Activated T-cell treated with anti-CD3 and anti-CD28 coated beads, Interleukin-2, amount 50 U/mL, for 72 hours (primary cell): Measurements from ENCODE around the gene ZC3H15. TPM values are rescaled to one million over a fixed set of nuclear protein-coding genes. Genes with fewer than 3 reads are reported as not detected.
"Not testable (repeated sequence)": the region's sequence is repeated elsewhere in the genome, so short reads cannot be mapped to it uniquely, and the experiment has no call there.

ENCODE experiments used
- ATAC-seq, 2 donors: fragments of 150-1000 bp; cut with Tn5 transposase; replicated peaks in 1 of 2; 2 replicates each; pipeline ENCODE4 v1.10.0; 2021; ENCODE audit warnings: moderate library complexity in 2 of 2, mild to moderate bottlenecking in 1 of 2
- DNase-seq, 2 donors: peaks; one replicate each; pipeline ENCODE4 v3.0.0; 2021 to 2022; ENCODE audit warnings: mixed read lengths in 1 of 2
- H3K27ac Mint-ChIP-seq: one replicate; pipeline ENCODE4 v1.8.0; 2022; ENCODE audit warnings: mild to moderate bottlenecking, moderate library complexity, mixed read lengths
- H3K27me3 Mint-ChIP-seq: one replicate; pipeline ENCODE4 v1.8.0; 2022; ENCODE audit warnings: low read depth, mixed read lengths
- H3K36me3 Mint-ChIP-seq, 2 donors: one replicate each; pipeline ENCODE4 v1.8.0; 2022; ENCODE audit warnings: mixed read lengths in 2 of 2, mild to moderate bottlenecking in 1 of 2; ENCODE audit not compliant: insufficient read depth in 2 of 2
- H3K4me1 Mint-ChIP-seq: one replicate; pipeline ENCODE4 v1.8.0; 2022; ENCODE audit warnings: low read depth, mixed read lengths
- H3K4me3 Mint-ChIP-seq, 2 donors: one replicate each; pipeline ENCODE4 v1.8.0; 2022; ENCODE audit warnings: mild to moderate bottlenecking in 2 of 2, mixed read lengths in 2 of 2, moderate library complexity in 2 of 2
- H3K9me3 Mint-ChIP-seq, 2 donors: one replicate each; pipeline ENCODE4 v1.8.0; 2022; ENCODE audit warnings: mixed read lengths in 2 of 2
- total RNA-seq, 2 donors: library from RNA; stranded (reverse); gene quantifications; one replicate each; pipeline ENCODE4 v1.2.3, GENCODE V29; 2022

The ZC3H15 gene
- total RNA-seq, 2 donors from 2014 or later = 71.8 to 76.0 TPM

DNA sequence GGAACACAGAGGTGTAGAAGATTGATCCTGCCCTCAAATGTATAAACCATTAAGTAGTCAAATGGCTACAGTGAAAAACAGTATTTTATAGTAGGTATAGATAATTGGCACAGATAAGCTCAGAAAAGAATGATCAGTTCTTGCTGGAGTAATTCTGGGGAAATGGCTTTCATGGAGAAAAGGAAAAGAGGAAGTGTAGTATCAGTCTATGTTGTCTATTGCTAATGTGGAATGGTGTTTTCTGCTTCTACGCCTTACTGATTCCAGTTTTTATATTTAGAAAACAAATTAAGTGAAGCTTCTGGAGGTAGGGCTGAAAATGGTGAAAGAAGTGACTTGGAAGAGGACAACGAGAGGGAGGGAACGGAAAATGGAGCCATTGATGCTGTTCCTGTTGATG, 22.2 kb downstream of the ZC3H15 start:
- DNase-seq = no peak
- H3K4me3 Mint-ChIP-seq = no peak overlapping the region
- H3K27ac Mint-ChIP-seq = peak overlapping the region; percentile 57
- H3K27me3 Mint-ChIP-seq = no peaks in the 10 kb centered on the region
- H3K9me3 Mint-ChIP-seq = no peaks in the 10 kb centered on the region
- H3K36me3 Mint-ChIP-seq = peaks cover 0 to 29% of the 10 kb centered on the region in 2 donors
- H3K4me1 Mint-ChIP-seq = no peaks in the 10 kb centered on the region
- no peak for ATAC-seq

DNA sequence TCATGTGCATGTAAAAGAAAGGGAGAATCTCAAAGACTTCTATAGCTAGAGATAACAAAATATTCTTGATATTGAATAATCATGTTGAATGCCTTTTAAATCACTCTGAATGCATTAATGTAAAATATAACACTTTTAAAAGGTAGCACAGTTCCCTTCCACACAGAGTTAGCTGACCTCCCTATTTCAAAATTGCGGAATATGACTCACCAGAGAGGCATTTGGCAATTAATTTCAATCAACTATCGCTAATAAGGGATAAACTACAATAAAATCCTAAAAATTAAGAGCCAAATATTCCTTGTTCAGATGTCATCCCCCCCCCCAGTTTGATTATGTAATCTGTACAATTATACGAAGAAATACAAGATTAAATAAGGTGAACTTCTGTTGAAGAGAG, 29.3 kb downstream of the ZC3H15 start:
- Mint-ChIP-seq H3K4me1 (no peaks in the 10 kb centered on the region), H3K4me3 (no peak overlapping the region), H3K27me3 (no peaks in the 10 kb centered on the region), H3K9me3 (no peaks in the 10 kb centered on the region), H3K27ac (no peak overlapping the region), H3K36me3 (peaks cover 2 to 13% of the 10 kb centered on the region in 2 donors)
- no peak for ATAC-seq
- no peak for DNase-seq

DNA sequence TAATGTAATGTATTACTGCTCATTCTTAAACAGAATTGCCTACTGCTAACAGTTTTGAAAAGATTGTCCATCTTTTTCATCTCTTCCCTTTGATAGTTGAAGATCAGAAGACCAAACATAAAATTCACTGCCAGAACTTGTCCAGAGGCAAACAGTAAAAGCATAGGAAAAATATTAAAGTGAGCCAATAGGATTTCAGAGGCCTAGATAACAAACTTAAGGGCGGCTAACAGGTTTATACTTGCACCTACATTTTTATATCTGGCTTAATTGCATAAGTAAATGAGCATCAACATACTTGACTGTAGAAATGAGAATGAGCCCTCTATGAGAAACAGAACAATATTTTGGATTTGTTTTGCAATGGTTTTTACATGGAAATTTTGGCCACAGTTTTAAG, 30.3 kb downstream of the ZC3H15 start:
- Mint-ChIP-seq H3K36me3 (peaks cover 4 to 20% of the 10 kb centered on the region in 2 donors), H3K9me3 (no peaks in the 10 kb centered on the region), H3K4me1 (no peaks in the 10 kb centered on the region), H3K27me3 (no peaks in the 10 kb centered on the region), H3K4me3 (no peak overlapping the region), H3K27ac (no peak overlapping the region)
- ATAC-seq (no peak), DNase-seq (no peak)

DNA sequence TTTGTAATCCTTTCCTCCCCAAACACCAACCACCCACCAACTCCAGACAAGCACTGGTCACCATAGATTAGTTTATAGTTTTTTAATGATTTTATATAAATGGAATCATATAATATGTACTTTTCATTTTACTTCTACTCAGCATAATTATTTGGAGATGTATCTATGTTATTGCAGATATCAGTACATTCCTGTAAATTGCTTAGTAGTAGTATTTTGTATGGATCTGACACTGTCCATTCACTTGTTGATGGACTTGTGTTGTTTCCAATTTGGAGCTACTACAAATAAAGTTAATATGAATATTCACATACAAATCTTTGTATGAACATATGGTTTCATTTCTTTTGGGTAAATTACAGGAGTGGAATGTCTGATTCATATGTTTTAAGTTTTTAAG, 31.0 kb downstream of the ZC3H15 start:
- Mint-ChIP-seq H3K9me3 (no peaks in the 10 kb centered on the region), H3K36me3 (peaks cover 4 to 21% of the 10 kb centered on the region in 2 donors), H3K27ac (peak overlapping the region; percentile 60), H3K4me1 (no peaks in the 10 kb centered on the region), H3K4me3 (no peak overlapping the region), H3K27me3 (no peaks in the 10 kb centered on the region)
- no peak for DNase-seq
- no peak for ATAC-seq

- no peak for ATAC-seq
- Mint-ChIP-seq H3K27ac (peak overlapping the region; percentile 19), H3K27me3 (no peaks in the 10 kb centered on the region), H3K36me3 (peaks cover 4 to 22% of the 10 kb centered on the region in 2 donors), H3K4me3 (no peak overlapping the region), H3K9me3 (no peaks in the 10 kb centered on the region), H3K4me1 (no peaks in the 10 kb centered on the region)
- DNase-seq = no peak
These were observed 32.2 kb downstream of the ZC3H15 start for GRCh38 chr2:186518291-186518690.

- Mint-ChIP-seq H3K9me3 (no peaks in the 10 kb centered on the region), H3K36me3 (peaks cover 4 to 22% of the 10 kb centered on the region in 2 donors), H3K27me3 (no peaks in the 10 kb centered on the region)
These were observed 32.9 kb downstream of the ZC3H15 start for GRCh38 chr2:186518945-186519344.

DNA sequence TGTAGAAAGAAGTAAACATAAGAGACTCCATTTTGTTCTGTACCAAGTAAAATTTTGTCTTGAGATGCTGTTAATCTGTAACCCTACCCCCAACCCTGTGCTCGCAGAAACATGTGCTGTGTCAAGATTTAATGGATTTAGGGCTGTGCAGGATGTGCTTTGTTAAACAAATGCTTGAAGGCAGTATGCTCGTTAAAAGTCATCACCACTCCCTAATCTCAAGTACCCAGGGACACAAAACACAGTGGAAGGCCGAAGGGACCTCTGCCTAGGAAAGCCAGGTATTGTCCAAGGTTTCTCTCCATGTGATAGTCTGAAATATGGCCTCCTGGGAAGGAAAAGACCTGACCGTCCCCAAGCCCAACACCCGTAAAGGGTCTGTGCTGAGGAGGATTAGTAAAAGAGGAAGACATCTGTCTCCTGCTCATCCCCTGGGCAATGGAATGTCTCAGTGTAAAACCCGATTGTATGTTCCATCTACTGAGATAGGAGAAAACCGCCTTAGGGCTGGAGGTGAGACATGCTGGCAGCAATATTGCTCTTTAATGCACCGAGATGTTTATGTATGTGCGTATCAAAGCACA, 35.6 kb downstream of the ZC3H15 start:
- not testable (repeated sequence) for H3K4me1 Mint-ChIP-seq

More at GRCh38 chr2:186518945-186519344, 32.9 kb downstream of the ZC3H15 start:
- H3K4me1 Mint-ChIP-seq = no peaks in the 10 kb centered on the region
- H3K27ac Mint-ChIP-seq = peak overlapping the region; percentile 19
- no peak for ATAC-seq
- H3K4me3 Mint-ChIP-seq = no peak overlapping the region
- DNase-seq = no peak

DNA sequence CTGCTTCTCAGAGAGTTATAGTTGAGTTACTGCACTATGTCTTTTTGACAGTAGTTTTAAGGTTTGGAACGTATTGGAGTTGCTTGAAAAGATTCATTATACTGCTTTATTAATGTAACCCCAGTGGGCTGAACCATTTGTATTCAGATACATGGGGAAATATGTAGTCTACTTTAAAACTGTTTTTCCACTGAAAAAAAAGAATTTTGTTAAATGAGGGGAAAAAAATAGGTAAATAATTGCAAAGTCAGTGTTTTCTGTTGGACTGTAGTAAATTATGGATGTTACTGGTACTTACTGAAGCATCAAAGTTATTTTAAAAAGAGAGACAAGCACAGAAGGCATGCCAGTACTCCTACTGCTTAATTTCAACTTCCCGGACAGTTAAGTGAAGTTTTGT, 36.4 kb downstream of the ZC3H15 start:
- DNase-seq = no peak
- Mint-ChIP-seq H3K36me3 (peaks cover 4 to 22% of the 10 kb centered on the region in 2 donors), H3K27me3 (no peaks in the 10 kb centered on the region), H3K27ac (no peak overlapping the region), H3K4me1 (no peaks in the 10 kb centered on the region), H3K9me3 (no peaks in the 10 kb centered on the region), H3K4me3 (no peak overlapping the region)
- no peak for ATAC-seq

More for the DNA sequence above, 35.6 kb downstream of the ZC3H15 start:
- H3K4me3 Mint-ChIP-seq, ATAC-seq, H3K9me3 Mint-ChIP-seq, H3K27me3 Mint-ChIP-seq, DNase-seq, H3K27ac Mint-ChIP-seq: not testable (repeated sequence)
- H3K36me3 Mint-ChIP-seq = peaks cover 4 to 22% of the 10 kb centered on the region in 2 donors

DNA sequence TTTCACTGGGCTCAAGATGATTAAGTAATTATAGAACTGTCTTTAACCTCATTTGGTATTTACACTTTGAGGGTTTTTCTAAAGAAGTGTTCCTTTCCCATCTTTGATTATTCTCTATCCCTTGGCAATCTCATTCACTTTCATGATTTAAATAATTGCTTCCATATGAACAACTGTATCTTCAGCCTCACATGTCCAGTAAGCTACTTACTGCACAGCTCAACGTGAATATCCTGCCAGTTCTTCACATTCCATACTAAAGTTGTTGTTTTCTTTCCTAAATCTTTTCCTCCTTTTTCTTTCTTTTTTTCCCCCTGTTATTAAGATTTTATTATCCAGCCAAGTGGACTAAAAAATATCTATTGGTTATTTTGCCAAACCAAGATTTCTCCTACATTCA, 37.7 kb downstream of the ZC3H15 start:
- ATAC-seq = no peak
- no peaks in the 10 kb centered on the region for H3K4me1 Mint-ChIP-seq
- no peaks in the 10 kb centered on the region for H3K27me3 Mint-ChIP-seq
- peaks cover 2 to 20% of the 10 kb centered on the region in 2 donors for H3K36me3 Mint-ChIP-seq
- no peak overlapping the region for H3K27ac Mint-ChIP-seq
- H3K4me3 Mint-ChIP-seq = no peak overlapping the region
- no peak for DNase-seq
- H3K9me3 Mint-ChIP-seq = no peaks in the 10 kb centered on the region

DNA sequence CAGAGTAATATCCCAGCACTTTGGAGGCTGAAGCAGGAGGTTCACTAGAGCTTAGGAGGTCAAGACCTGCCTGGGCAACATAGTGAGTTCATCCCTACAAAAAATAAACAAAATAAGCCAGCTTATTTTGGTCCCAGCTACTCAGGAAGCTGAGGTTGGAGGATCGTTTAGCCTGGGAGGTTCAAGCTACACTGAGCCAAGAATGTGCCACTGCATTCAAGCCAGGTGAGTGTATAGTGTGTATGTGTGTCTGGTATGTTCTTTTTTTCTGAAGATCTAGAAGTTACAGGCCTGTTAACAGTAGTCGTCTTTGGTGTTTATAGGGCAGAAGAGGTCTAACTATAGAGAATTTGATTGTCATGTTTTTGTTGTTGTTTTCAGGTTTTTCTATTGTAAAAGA, 40.2 kb downstream of the ZC3H15 start:
- ATAC-seq = no peak
- H3K4me1 Mint-ChIP-seq = no peaks in the 10 kb centered on the region
- H3K9me3 Mint-ChIP-seq = no peaks in the 10 kb centered on the region
- H3K27me3 Mint-ChIP-seq = no peaks in the 10 kb centered on the region
- peaks cover 0 to 5% of the 10 kb centered on the region in 2 donors for H3K36me3 Mint-ChIP-seq
- no peak overlapping the region for H3K4me3 Mint-ChIP-seq
- DNase-seq = no peak
- no peak overlapping the region for H3K27ac Mint-ChIP-seq

DNA sequence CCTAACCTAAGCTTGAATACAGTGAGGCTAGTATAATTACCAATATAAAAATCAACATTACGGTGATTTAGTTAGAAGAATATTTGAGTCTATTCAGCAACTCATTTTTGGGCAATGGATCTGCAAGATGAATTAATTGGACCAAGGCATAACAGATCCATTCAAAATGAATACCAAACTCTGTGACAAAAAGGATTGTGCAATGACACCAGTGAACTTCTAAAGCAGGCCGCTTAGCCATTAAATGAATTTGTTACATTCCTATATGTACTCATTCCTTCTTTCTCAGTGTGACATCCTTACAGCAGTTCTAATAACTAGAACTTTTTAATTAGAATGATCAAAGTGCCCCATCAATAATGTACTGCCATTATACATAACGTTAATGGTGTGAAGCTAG, 44.3 kb downstream of the ZC3H15 start:
- no peak for ATAC-seq
- no peaks in the 10 kb centered on the region for H3K36me3 Mint-ChIP-seq
- H3K4me1 Mint-ChIP-seq = no peaks in the 10 kb centered on the region

DNA sequence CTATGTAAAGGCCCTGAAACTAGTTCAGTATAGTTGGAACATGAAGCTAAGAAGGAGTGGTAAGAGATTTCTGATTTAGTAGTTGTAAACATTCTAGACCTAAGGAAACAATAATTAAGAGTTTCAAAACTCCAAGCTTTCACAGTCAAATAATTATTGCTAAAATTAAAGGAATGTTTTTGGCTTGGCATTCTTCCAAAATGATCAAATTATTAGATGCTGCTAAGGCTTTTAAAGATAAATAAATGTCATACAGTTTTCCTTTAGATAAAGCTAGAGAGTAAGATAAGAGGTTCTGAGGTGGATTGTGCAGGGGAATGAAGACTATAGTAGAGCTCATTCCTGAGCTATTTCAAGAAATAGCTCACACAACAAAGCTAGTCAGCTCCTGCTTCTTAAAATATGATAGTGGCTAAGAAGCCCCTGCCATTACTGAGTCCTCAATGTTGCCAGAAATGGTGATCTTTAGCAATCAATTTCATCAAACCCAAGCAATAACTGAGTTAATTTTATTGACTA, 45.3 kb downstream of the ZC3H15 start:
- H3K27me3 Mint-ChIP-seq = peaks cover 10% of the 10 kb centered on the region
- H3K9me3 Mint-ChIP-seq = no peaks in the 10 kb centered on the region
- H3K36me3 Mint-ChIP-seq = no peaks in the 10 kb centered on the region
- H3K4me3 Mint-ChIP-seq = no peak overlapping the region
- no peaks in the 10 kb centered on the region for H3K4me1 Mint-ChIP-seq
- H3K27ac Mint-ChIP-seq = no peak overlapping the region
- ATAC-seq (no peak), DNase-seq (no peak)

More for the DNA sequence above, 44.3 kb downstream of the ZC3H15 start:
- H3K4me3 Mint-ChIP-seq = no peak overlapping the region
- no peak overlapping the region for H3K27ac Mint-ChIP-seq
- peaks cover under 1% of the 10 kb centered on the region for H3K27me3 Mint-ChIP-seq
- DNase-seq = no peak
- no peaks in the 10 kb centered on the region for H3K9me3 Mint-ChIP-seq

DNA sequence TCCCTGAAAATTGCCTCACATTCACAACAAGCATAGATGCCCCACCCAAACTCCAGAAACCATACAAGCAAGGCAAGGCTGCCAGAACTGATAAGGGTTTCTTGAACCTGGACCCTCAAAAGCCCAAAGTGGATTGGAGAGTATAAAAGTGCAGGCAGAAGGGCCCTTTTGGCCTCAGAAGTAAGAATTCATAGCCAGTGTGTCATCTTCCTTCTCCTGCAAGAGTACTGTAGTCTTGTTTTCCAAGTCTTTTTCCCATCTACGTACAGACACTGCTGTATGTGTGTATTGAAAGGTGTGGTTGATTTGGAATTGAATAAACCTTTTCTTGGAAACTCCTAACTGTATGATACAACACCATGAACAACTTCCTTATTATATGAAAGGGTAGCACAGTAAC, 46.8 kb downstream of the ZC3H15 start:
- no peak overlapping the region for H3K4me3 Mint-ChIP-seq
- ATAC-seq = no peak
- no peak for DNase-seq
- H3K27me3 Mint-ChIP-seq = peaks cover 10% of the 10 kb centered on the region
- H3K27ac Mint-ChIP-seq = no peak overlapping the region
- no peaks in the 10 kb centered on the region for H3K4me1 Mint-ChIP-seq
- no peaks in the 10 kb centered on the region for H3K9me3 Mint-ChIP-seq
- H3K36me3 Mint-ChIP-seq = no peaks in the 10 kb centered on the region

- no peaks in the 10 kb centered on the region for H3K36me3 Mint-ChIP-seq
- H3K4me1 Mint-ChIP-seq = no peaks in the 10 kb centered on the region
- peaks cover 17% of the 10 kb centered on the region for H3K27me3 Mint-ChIP-seq
- no peaks in the 10 kb centered on the region for H3K9me3 Mint-ChIP-seq
- no peak overlapping the region for H3K27ac Mint-ChIP-seq
- ATAC-seq (no peak), DNase-seq (no peak)
- H3K4me3 Mint-ChIP-seq = no peak overlapping the region
These were observed 47.7 kb downstream of the ZC3H15 start for GRCh38 chr2:186533717-186534116.
